K562 (cell line): ENCODE results near the gene ZNF74. TPM values are rescaled to one million over a fixed set of nuclear protein-coding genes. Genes with fewer than 3 reads are reported as not detected.

Experiments
- ATAC-seq: fragments of 200-7000 bp; cut with Tn5 transposase; 3 replicates; pipeline ENCODE4 v1.9.1; 2020; ENCODE audit warnings: moderate library complexity
- BruUV-seq: library from RNA; stranded (reverse); fragments of 400-500 nt; replicated peaks from 2 replicates; lab custom pipeline; 2021; lab: Mats Ljungman, UMichigan
- CTCF ChIA-PET: fragments of 300-600 bp; formaldehyde crosslinking; extraction: SDS; loops from one replicate; lab custom pipeline; 2021; ENCODE audit warnings: low intra/inter-chr PET ratio; lab: Yijun Ruan, JAX
- POLR2A ChIA-PET: fragments of 300-600, 350-650 bp; sonication (Branson Sonifier 250); formaldehyde crosslinking; extraction: SDS; loops from one replicate; lab custom pipeline; 2021; ENCODE audit warnings: antibody characterized with exemption, inconsistent platforms; lab: Yijun Ruan, JAX
- DNase-seq, 4 experiments: peaks; one replicate each; pipeline versions ENCODE4 v3.0.0 to v3.0.0-alpha.2; 2011 to 2018; ENCODE audit warnings: low spot score in 3 of 4, mixed read lengths in 3 of 4; ENCODE audit errors: extremely low read depth in 1 of 4
- FAIRE-seq: peaks from 2 replicates; lab custom pipeline; 2011; peaks lifted over from hg19 to GRCh38; lab: Jason Lieb, UNC
- H2AFZ ChIP-seq: 2 replicates; pipeline ENCODE4 v1.6.0; 2011; ENCODE audit warnings: low read depth, low read length, control low read depth, inconsistent platforms
- H3K27ac ChIP-seq: fragments of 200-600 bp; 3 replicates; pipeline ENCODE4 v1.8.0; 2011; ENCODE audit warnings: low read depth, mild to moderate bottlenecking, control low read depth, inconsistent platforms, low read length, moderate library complexity, mixed read lengths; ENCODE audit errors: extremely low read depth
- H3K27me3 ChIP-seq, 2 experiments: fragments of 300-600 bp in 1 of 2; 2 replicates in 1 of 2; 3 replicates in 1 of 2; pipeline versions ENCODE4 v1.6.0 to v1.8.0; 2011; ENCODE audit warnings: inconsistent platforms in 2 of 2, low read length in 2 of 2, mild to moderate bottlenecking in 1 of 2, mixed read lengths in 1 of 2, moderate library complexity in 1 of 2; ENCODE audit not compliant: control insufficient read depth in 2 of 2, insufficient read depth in 2 of 2
- H3K36me3 ChIP-seq: fragments of 300-600 bp; 3 replicates; pipeline ENCODE4 v1.8.0; 2011; ENCODE audit warnings: mild to moderate bottlenecking, low read length, inconsistent platforms; ENCODE audit not compliant: control insufficient read depth, insufficient read depth
- H3K4me1 ChIP-seq, 2 experiments: fragments of 200-600 bp in 1 of 2; replicated peaks in 1 of 2; 2 replicates in 1 of 2; 3 replicates in 1 of 2; pipeline versions ENCODE4 v1.5.1 to v1.8.0; 2011; ENCODE audit warnings: inconsistent platforms in 2 of 2, low read length in 2 of 2, mild to moderate bottlenecking in 1 of 2, mixed read lengths in 1 of 2, moderate library complexity in 1 of 2; ENCODE audit not compliant: control insufficient read depth in 2 of 2, insufficient read depth in 2 of 2
- H3K4me2 ChIP-seq: 2 replicates; pipeline ENCODE4 v1.6.1; 2011; ENCODE audit warnings: low read length, control low read depth, inconsistent platforms, mixed read lengths; ENCODE audit not compliant: insufficient read depth
- H3K4me3 ChIP-seq: fragments of 200-600 bp; sonication (generic), shearing (Covaris generic); 2 replicates; pipeline ENCODE4 v1.5.1; 2016; ENCODE audit warnings: control low read depth, inconsistent platforms
- H3K79me2 ChIP-seq: fragments of 200-600 bp; 3 replicates; pipeline ENCODE4 v1.8.0; 2011; ENCODE audit warnings: low read length, inconsistent platforms; ENCODE audit not compliant: control insufficient read depth, insufficient read depth
- H3K9ac ChIP-seq, 2 experiments: 2 replicates each; pipeline versions ENCODE4 v1.6.0 to v1.6.1; 2011; ENCODE audit warnings: low read depth in 2 of 2, low read length in 2 of 2, control low read depth in 1 of 2, inconsistent platforms in 1 of 2, mild to moderate bottlenecking in 1 of 2, mixed read lengths in 1 of 2; ENCODE audit not compliant: insufficient read depth in 1 of 2
- H3K9me1 ChIP-seq: one replicate; pipeline ENCODE4 v1.6.0; 2011; ENCODE audit warnings: inconsistent platforms, mild to moderate bottlenecking, low read length, moderate library complexity; ENCODE audit not compliant: control insufficient read depth, insufficient read depth
- H3K9me3 ChIP-seq: replicated peaks from 2 replicates; pipeline ENCODE4 v1.5.1; 2011; ENCODE audit warnings: low read depth, low read length, inconsistent platforms; ENCODE audit not compliant: control insufficient read depth, insufficient read depth
- H4K20me1 ChIP-seq: replicated peaks from 2 replicates; pipeline ENCODE4 v1.6.1; 2011; ENCODE audit warnings: low read length, inconsistent platforms, mixed read lengths; ENCODE audit not compliant: control insufficient read depth, insufficient read depth
- CREB3L1 ChIP-seq: fragments of 450-650 bp; IDR thresholded peaks from 2 replicates; pipeline ENCODE4 v1.6.1; 2014; ENCODE audit warnings: low read depth, mild to moderate bottlenecking, moderate library complexity, borderline replicate concordance
- DIDO1 ChIP-seq: fragments of 450-650 bp; IDR thresholded peaks from 2 replicates; pipeline ENCODE4 v1.6.1; 2016; ENCODE audit warnings: low read depth, missing biosample characterization, missing genetic modification characterization
- HDAC6 ChIP-seq: IDR thresholded peaks from 2 replicates; pipeline ENCODE4 v1.6.1; 2012; ENCODE audit warnings: low read depth, mild to moderate bottlenecking, control low read depth, inconsistent platforms, low read length, moderate library complexity
- KAT2B ChIP-seq: IDR thresholded peaks from one replicate; pipeline ENCODE4 v1.6.1; 2012; ENCODE audit warnings: low read depth, mild to moderate bottlenecking, control low read depth, inconsistent platforms, low read length, moderate library complexity
- NR4A1 ChIP-seq, 2 experiments: fragments of 250-450 bp in 1 of 2; fragments of 450-650 bp in 1 of 2; sonication (Bioruptor Pico) in 1 of 2; IDR thresholded peaks; 2 replicates each; pipeline versions ENCODE4 v1.4.0 to v1.6.1; 2016 to 2020; ENCODE audit warnings: mild to moderate bottlenecking in 2 of 2, missing compliant biosample characterization in 1 of 2, missing genetic modification characterization in 1 of 2, moderate library complexity in 1 of 2
- PKNOX1 ChIP-seq: fragments of 450-650 bp; IDR thresholded peaks from 2 replicates; pipeline ENCODE4 v1.6.1; 2016
- RBBP5 ChIP-seq: fragments of 200-600 bp; sonication (generic); IDR thresholded peaks from 2 replicates; pipeline ENCODE4 v1.6.1; 2012; ENCODE audit warnings: borderline replicate concordance, mild to moderate bottlenecking, low read length, control low read depth, inconsistent platforms; ENCODE audit not compliant: insufficient read depth, poor library complexity, severe bottlenecking
- RFX7 ChIP-seq: fragments of 250-450 bp; sonication (Bioruptor Pico); IDR thresholded peaks from 2 replicates; pipeline ENCODE4 v1.5.1; 2021; ENCODE audit warnings: mild to moderate bottlenecking
- SFPQ ChIP-seq: fragments of 200-400 bp; formaldehyde crosslinking; IDR thresholded peaks from 2 replicates; pipeline ENCODE4 v1.6.1; 2017; ENCODE audit warnings: mild to moderate bottlenecking, low read depth, low read length, moderate library complexity
- SRSF1 ChIP-seq: fragments of 200-400 bp; formaldehyde crosslinking; IDR thresholded peaks from 2 replicates; pipeline ENCODE4 v1.6.1; 2017; ENCODE audit warnings: mild to moderate bottlenecking, low read depth, low read length, moderate library complexity
- ZNF175 ChIP-seq: fragments of 200-800 bp; sonication (Bioruptor generic); IDR thresholded peaks from 2 replicates; pipeline ENCODE4 v1.6.1; 2016; ENCODE audit warnings: low read depth, mild to moderate bottlenecking, missing genetic modification characterization, missing compliant biosample characterization
- ZNF431 ChIP-seq: sonication (generic); formaldehyde crosslinking; IDR thresholded peaks from 2 replicates; pipeline ENCODE4 v1.8.0; 2022; ENCODE audit warnings: mild to moderate bottlenecking, missing genetic modification reagents
- WGBS: fragments of 100-300 bp; shearing (Covaris generic); methylation state at CpG from one replicate; pipeline ENCODE4 v1.1.6; 2016; ENCODE audit warnings: low coverage, mixed read lengths; ENCODE audit not compliant: insufficient coverage; ENCODE audit errors: missing lambda C conversion rate; 5-methylcytosine and 5-hydroxymethylcytosine counted together
- in situ Hi-C: fragments of 300-500 bp; cut with MboI; formaldehyde crosslinking; loops from 4 replicates; pipeline ENCODE4 v1.15.0; 2018; ENCODE audit warnings: inconsistent platforms, mixed read lengths
- intact Hi-C: fragments of 100-400 bp; cut with micrococcal nuclease; formaldehyde crosslinking; loops from 2 replicates; pipeline ENCODE4 v1.14.2; 2022
- polyA plus RNA-seq, 8 experiments: library from polyadenylated mRNA; depleted of rRNA in 4 of 8; stranded (reverse) in 5 of 8; unstranded in 3 of 8; fragments of >200 nt; fragmentation: Nextera tagmentation in 2 of 8; fragmentation: Illumina TruSeq in 1 of 8; extraction: Ambion mirVana in 2 of 8; extraction: Trizol in 1 of 8; gene quantifications; 2 replicates each; pipeline versions ENCODE4 v1.2.1 to v1.2.3, GENCODE V29; 2011 to 2014; ENCODE audit warnings: inconsistent platforms in 1 of 8, missing spikeins in 1 of 8
- total RNA-seq, 7 experiments: library from RNA; depleted of rRNA in 6 of 7; stranded (reverse); fragments of >200 nt in 6 of 7; fragmentation: Illumina TruSeq in 2 of 7; extraction: Trizol in 2 of 7; gene quantifications; 2 replicates each; pipeline versions ENCODE4 v1.2.1 to v1.2.3, GENCODE V29; 2011 to 2021; ENCODE audit warnings: low replicate concordance in 1 of 7
- TF ChIP-seq, protein P1 (sequence below): sonication (generic); formaldehyde crosslinking; IDR thresholded peaks from 2 replicates; pipeline ENCODE4 v1.9.0; 2022; ENCODE audit warnings: mild to moderate bottlenecking, missing genetic modification reagents

The ZNF74 gene
- total and polyA plus RNA-seq, 9 of the 15 experiments (the other 6 are each of a cell fraction or from before 2014, with no cell fraction given) = 2.4 to 53.5 (median 31.5) TPM

DNA sequence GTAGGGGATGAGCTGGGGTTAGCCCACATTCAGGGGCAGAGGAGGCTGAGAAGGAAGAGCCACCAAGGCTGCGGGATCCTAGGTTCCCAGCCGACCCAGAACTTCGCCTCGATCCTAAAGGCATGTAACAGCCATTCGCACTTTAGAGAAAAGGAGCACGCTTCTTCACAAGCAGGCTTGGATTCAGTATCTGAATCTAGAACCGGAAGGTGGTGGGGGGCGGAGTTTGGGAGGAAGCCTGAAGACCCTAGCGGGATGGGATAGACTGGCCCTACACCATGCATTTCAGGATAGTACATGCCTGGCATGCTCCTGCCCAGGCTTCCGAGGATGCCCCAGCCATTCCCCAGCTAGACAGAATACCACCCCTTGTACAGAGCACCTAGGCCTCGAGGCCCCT is 39.2 kb downstream of the ZNF74 start:
- no peak for FAIRE-seq
- ChIA-PET CTCF (interaction anchor here (0.6 kb wide), 1 partner anchor 15 kb away, joined by 3 read pairs; no protein-coding TSS in a partner anchor), POLR2A (interaction anchor here (0.6 to 6.6 kb wide), 10 partner anchors 9 to 420 kb away, joined by 3 to 46 read pairs (median 4); no protein-coding TSS in a partner anchor)
- Histone ChIP-seq H4K20me1 (peaks cover 48% of the 10 kb centered on the region), H3K9me1 (peaks cover 12% of the 10 kb centered on the region), H3K27me3 (peaks cover 47 to 88% of the 10 kb centered on the region in 2 experiments), H3K36me3 (no peaks in the 10 kb centered on the region), H3K9me3 (no peaks in the 10 kb centered on the region), H3K4me1 (peaks cover 12 to 61% of the 10 kb centered on the region in 2 experiments)
- intact Hi-C loops = no loop called here
- BruUV-seq = no TSS peak
- TF ChIP-seq RFX7 (CRISPR knock-in tag) = no peak
- TF ChIP-seq SRSF1 = no peak
- no peak for TF ChIP-seq NR4A1 (CRISPR knock-in tag; IDR thresholded peaks at IDR 0.05)
- TF ChIP-seq NR4A1 (tag; IDR thresholded peaks at IDR 0.05) = no peak
- no peak for TF ChIP-seq KAT2B
- 0 out of 2 replicates have a peak, but pooled peaks have one; percentile 24 for TF ChIP-seq HDAC6
- no peak for TF ChIP-seq PKNOX1
- no peak for TF ChIP-seq SFPQ
- TF ChIP-seq, protein P1, sequence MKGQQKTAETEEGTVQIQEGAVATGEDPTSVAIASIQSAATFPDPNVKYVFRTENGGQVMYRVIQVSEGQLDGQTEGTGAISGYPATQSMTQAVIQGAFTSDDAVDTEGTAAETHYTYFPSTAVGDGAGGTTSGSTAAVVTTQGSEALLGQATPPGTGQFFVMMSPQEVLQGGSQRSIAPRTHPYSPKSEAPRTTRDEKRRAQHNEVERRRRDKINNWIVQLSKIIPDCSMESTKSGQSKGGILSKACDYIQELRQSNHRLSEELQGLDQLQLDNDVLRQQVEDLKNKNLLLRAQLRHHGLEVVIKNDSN (CRISPR knock-in tag) = no peak
- peak; percentile 62; the same call in 1 of the 2 replicates for TF ChIP-seq CREB3L1
- no peak for TF ChIP-seq DIDO1
- no peak for TF ChIP-seq ZNF175 (CRISPR knock-in tag)
- TF ChIP-seq RBBP5 = peak; percentile 50
- TF ChIP-seq ZNF431 (CRISPR knock-in tag) = 0 out of 2 replicates have a peak, but pooled peaks have one; percentile 41
- TF ChIP-seq, all 486 proteins: peak for 4
- no peak overlapping the region for H3K4me2 ChIP-seq
- DNase-seq (no peak), ATAC-seq (no peak)
- no peaks in the 10 kb centered on the region for H3K79me2 ChIP-seq
- peak overlapping the region in 1 of 2 experiments; percentile 24; a peak in 1 of 4 replicates for H3K9ac ChIP-seq
- no peak overlapping the region for H2AFZ ChIP-seq
- in situ Hi-C loops = no loop called here
- H3K27ac ChIP-seq = no peak overlapping the region
- no peak overlapping the region for H3K4me3 ChIP-seq
- WGBS = 55% methylated on average over 11 of the region's 11 CpGs
